K562 (cell line): ENCODE measurements around the gene GLRA3. TPM values are rescaled to one million over a fixed set of nuclear protein-coding genes. Genes with fewer than 3 reads are reported as not detected.
A peak's percentile ranks its signal among the peaks of the same experiment; 100 is the strongest.

ENCODE experiments used
- ATF4 ChIP-seq: fragments of 450-650 bp; formaldehyde crosslinking; IDR thresholded peaks from 2 replicates; pipeline ENCODE4 v1.4.0; 2022; ENCODE audit warnings: mild to moderate bottlenecking, moderate library complexity
- ELF4 ChIP-seq: fragments of 450-650 bp; formaldehyde crosslinking; IDR thresholded peaks from 2 replicates; pipeline ENCODE4 v1.4.0; 2022; ENCODE audit warnings: missing genetic modification characterization
- EP300 ChIP-seq: IDR thresholded peaks from 2 replicates; pipeline ENCODE4 v1.6.1; 2012; ENCODE audit warnings: low read length, improper control_type of control experiment
- FOS ChIP-seq: IDR thresholded peaks from 3 replicates; pipeline ENCODE4 v1.6.1; 2011; ENCODE audit not compliant: insufficient read length; ENCODE audit errors: extremely low read depth
- FOXJ2 ChIP-seq: fragments of 200-800 bp; sonication (Bioruptor generic); IDR thresholded peaks from 2 replicates; pipeline ENCODE4 v1.6.1; 2016; ENCODE audit warnings: missing genetic modification characterization, missing compliant biosample characterization
- FOXJ3 ChIP-seq: sonication (generic); formaldehyde crosslinking; IDR thresholded peaks from 2 replicates; pipeline ENCODE4 v1.4.0; 2020; ENCODE audit warnings: mild to moderate bottlenecking, missing genetic modification reagents
- GABPA ChIP-seq: fragments of 200-800 bp; sonication (Bioruptor generic); conservative IDR thresholded peaks from 2 replicates; pipeline ENCODE4 v1.6.1; 2016; ENCODE audit warnings: low read depth, missing genetic modification characterization, missing compliant biosample characterization
- L3MBTL2 ChIP-seq: fragments of 450-650 bp; IDR thresholded peaks from 2 replicates; pipeline ENCODE4 v1.6.1; 2016; ENCODE audit warnings: mild to moderate bottlenecking, moderate library complexity
- OTX1 ChIP-seq: fragments of 450-650 bp; formaldehyde crosslinking; IDR thresholded peaks from 2 replicates; pipeline ENCODE4 v1.4.0; 2022; ENCODE audit warnings: mild to moderate bottlenecking
- RFX1 ChIP-seq: fragments of 450-650 bp; IDR thresholded peaks from 2 replicates; pipeline ENCODE4 v1.6.1; 2016; ENCODE audit warnings: mild to moderate bottlenecking, moderate library complexity
- RHOXF2B ChIP-seq: fragments of 250-450 bp; sonication (Bioruptor Pico); conservative IDR thresholded peaks from 2 replicates; pipeline ENCODE4 v1.5.1; 2021
- SREBF1 ChIP-seq: fragments of 150-350 bp; IDR thresholded peaks from 2 replicates; pipeline ENCODE4 v1.6.1; 2014; ENCODE audit warnings: antibody characterized with exemption, low read depth, low read length, borderline replicate concordance
- TAF9B ChIP-seq: fragments of 450-650 bp; IDR thresholded peaks from 2 replicates; pipeline ENCODE4 v1.6.1; 2018; ENCODE audit warnings: mild to moderate bottlenecking; ENCODE audit not compliant: partially characterized antibody
- TEAD4 ChIP-seq, 2 experiments: sonication (generic) in 1 of 2; formaldehyde crosslinking in 1 of 2; IDR thresholded peaks; 2 replicates each; pipeline versions ENCODE4 v1.6.1 to v1.8.0; 2012 to 2022; ENCODE audit warnings: borderline replicate concordance in 1 of 2, inconsistent platforms in 1 of 2, low read length in 1 of 2, mild to moderate bottlenecking in 1 of 2, missing genetic modification reagents in 1 of 2
- ZNF584 ChIP-seq: fragments of 200-800 bp; sonication (Bioruptor generic); IDR thresholded peaks from 2 replicates; pipeline ENCODE4 v1.6.1; 2016; ENCODE audit warnings: low read depth, mild to moderate bottlenecking, missing genetic modification characterization, missing compliant biosample characterization
- ZNF77 ChIP-seq: fragments of 250-450 bp; sonication (Bioruptor Pico); IDR thresholded peaks from 2 replicates; pipeline ENCODE4 v1.5.0; 2020
- polyA plus RNA-seq, 8 experiments: library from polyadenylated mRNA; depleted of rRNA in 4 of 8; stranded (reverse) in 5 of 8; unstranded in 3 of 8; fragments of >200 nt; fragmentation: Nextera tagmentation in 2 of 8; fragmentation: Illumina TruSeq in 1 of 8; extraction: Ambion mirVana in 2 of 8; extraction: Trizol in 1 of 8; gene quantifications; 2 replicates each; pipeline versions ENCODE4 v1.2.1 to v1.2.3, GENCODE V29; 2011 to 2014; ENCODE audit warnings: inconsistent platforms in 1 of 8, missing spikeins in 1 of 8
- total RNA-seq, 7 experiments: library from RNA; depleted of rRNA in 6 of 7; stranded (reverse); fragments of >200 nt in 6 of 7; fragmentation: Illumina TruSeq in 2 of 7; extraction: Trizol in 2 of 7; gene quantifications; 2 replicates each; pipeline versions ENCODE4 v1.2.1 to v1.2.3, GENCODE V29; 2011 to 2021; ENCODE audit warnings: low replicate concordance in 1 of 7
- TF ChIP-seq, protein P1 (sequence below): fragments of 200-400 bp; formaldehyde crosslinking; IDR thresholded peaks from 2 replicates; pipeline ENCODE4 v1.6.1; 2017; ENCODE audit warnings: mild to moderate bottlenecking, low read depth, low read length, moderate library complexity
- TF ChIP-seq, protein P2 (sequence below): fragments of 450-650 bp; IDR thresholded peaks from 2 replicates; pipeline ENCODE4 v1.6.1; 2016; ENCODE audit warnings: antibody characterized with exemption
- TF ChIP-seq, protein P3 (sequence below), 2 experiments: fragments of 450-650 bp; IDR thresholded peaks; 2 replicates each; pipeline ENCODE4 v1.6.1; 2016
- TF ChIP-seq, protein P4 (sequence below): fragments of 450-650 bp; IDR thresholded peaks from 2 replicates; pipeline ENCODE4 v1.6.1; 2018; ENCODE audit not compliant: partially characterized antibody

GLRA3 gene
- total and polyA plus RNA-seq, 9 of the 15 experiments (the other 6 are each of a cell fraction or from before 2014, with no cell fraction given) = 0.06 to 0.14 (median 0.08) TPM; not detected in 2

- TF ChIP-seq FOXJ2 (tag) (peak; percentile 96), SREBF1 (no peak), TAF9B (no peak), RHOXF2B (CRISPR knock-in tag) (no peak), ZNF584 (CRISPR knock-in tag) (0 out of 2 replicates have a peak, but pooled peaks have one; percentile 19), L3MBTL2 (no peak), EP300 (peak; percentile 79), ATF4 (CRISPR knock-in tag) (peak; percentile 84), ZNF77 (CRISPR knock-in tag) (no peak), FOXJ3 (no peak), OTX1 (CRISPR knock-in tag) (no peak), TEAD4 (IDR thresholded peaks at IDR 0.05; ENCODE audit: low read length) (peak; percentile 44; the same call in 1 of the 2 replicates), TEAD4 (CRISPR knock-in tag; IDR thresholded peaks at IDR 0.05; ENCODE audit: borderline replicate concordance) (no peak), FOS (no peak), GABPA (tag) (peak; percentile 14; the same call in 1 of the 2 replicates), ELF4 (CRISPR knock-in tag) (no peak), RFX1 (peak; percentile 90)
- TF ChIP-seq, protein P1, sequence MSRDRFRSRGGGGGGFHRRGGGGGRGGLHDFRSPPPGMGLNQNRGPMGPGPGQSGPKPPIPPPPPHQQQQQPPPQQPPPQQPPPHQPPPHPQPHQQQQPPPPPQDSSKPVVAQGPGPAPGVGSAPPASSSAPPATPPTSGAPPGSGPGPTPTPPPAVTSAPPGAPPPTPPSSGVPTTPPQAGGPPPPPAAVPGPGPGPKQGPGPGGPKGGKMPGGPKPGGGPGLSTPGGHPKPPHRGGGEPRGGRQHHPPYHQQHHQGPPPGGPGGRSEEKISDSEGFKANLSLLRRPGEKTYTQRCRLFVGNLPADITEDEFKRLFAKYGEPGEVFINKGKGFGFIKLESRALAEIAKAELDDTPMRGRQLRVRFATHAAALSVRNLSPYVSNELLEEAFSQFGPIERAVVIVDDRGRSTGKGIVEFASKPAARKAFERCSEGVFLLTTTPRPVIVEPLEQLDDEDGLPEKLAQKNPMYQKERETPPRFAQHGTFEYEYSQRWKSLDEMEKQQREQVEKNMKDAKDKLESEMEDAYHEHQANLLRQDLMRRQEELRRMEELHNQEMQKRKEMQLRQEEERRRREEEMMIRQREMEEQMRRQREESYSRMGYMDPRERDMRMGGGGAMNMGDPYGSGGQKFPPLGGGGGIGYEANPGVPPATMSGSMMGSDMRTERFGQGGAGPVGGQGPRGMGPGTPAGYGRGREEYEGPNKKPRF = no peak
- TF ChIP-seq, protein P2, sequence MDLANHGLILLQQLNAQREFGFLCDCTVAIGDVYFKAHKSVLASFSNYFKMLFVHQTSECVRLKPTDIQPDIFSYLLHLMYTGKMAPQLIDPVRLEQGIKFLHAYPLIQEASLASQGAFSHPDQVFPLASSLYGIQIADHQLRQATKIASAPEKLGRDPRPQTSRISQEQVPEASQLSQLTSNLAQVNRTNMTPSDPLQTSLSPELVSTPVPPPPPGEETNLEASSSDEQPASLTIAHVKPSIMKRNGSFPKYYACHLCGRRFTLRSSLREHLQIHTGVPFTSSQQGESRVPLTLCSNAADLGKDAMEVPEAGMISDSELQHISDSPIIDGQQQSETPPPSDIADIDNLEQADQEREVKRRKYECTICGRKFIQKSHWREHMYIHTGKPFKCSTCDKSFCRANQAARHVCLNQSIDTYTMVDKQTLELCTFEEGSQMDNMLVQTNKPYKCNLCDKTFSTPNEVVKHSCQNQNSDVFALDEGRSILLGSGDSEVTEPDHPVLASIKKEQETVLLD = no peak
- TF ChIP-seq, protein P3, sequence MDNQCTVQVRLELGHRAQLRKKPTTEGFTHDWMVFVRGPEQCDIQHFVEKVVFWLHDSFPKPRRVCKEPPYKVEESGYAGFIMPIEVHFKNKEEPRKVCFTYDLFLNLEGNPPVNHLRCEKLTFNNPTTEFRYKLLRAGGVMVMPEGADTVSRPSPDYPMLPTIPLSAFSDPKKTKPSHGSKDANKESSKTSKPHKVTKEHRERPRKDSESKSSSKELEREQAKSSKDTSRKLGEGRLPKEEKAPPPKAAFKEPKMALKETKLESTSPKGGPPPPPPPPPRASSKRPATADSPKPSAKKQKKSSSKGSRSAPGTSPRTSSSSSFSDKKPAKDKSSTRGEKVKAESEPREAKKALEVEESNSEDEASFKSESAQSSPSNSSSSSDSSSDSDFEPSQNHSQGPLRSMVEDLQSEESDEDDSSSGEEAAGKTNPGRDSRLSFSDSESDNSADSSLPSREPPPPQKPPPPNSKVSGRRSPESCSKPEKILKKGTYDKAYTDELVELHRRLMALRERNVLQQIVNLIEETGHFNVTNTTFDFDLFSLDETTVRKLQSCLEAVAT (IDR thresholded peaks at IDR 0.05) = no peak
- TF ChIP-seq, protein P4, sequence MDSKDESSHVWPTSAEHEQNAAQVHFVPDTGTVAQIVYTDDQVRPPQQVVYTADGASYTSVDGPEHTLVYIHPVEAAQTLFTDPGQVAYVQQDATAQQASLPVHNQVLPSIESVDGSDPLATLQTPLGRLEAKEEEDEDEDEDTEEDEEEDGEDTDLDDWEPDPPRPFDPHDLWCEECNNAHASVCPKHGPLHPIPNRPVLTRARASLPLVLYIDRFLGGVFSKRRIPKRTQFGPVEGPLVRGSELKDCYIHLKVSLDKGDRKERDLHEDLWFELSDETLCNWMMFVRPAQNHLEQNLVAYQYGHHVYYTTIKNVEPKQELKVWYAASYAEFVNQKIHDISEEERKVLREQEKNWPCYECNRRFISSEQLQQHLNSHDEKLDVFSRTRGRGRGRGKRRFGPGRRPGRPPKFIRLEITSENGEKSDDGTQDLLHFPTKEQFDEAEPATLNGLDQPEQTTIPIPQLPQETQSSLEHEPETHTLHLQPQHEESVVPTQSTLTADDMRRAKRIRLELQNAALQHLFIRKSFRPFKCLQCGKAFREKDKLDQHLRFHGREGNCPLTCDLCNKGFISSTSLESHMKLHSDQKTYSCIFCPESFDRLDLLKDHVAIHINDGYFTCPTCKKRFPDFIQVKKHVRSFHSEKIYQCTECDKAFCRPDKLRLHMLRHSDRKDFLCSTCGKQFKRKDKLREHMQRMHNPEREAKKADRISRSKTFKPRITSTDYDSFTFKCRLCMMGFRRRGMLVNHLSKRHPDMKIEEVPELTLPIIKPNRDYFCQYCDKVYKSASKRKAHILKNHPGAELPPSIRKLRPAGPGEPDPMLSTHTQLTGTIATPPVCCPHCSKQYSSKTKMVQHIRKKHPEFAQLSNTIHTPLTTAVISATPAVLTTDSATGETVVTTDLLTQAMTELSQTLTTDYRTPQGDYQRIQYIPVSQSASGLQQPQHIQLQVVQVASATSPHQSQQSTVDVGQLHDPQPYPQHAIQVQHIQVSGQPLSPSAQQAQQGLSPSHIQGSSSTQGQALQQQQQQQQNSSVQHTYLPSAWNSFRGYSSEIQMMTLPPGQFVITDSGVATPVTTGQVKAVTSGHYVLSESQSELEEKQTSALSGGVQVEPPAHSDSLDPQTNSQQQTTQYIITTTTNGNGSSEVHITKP = peak; percentile 50
These were observed 170.8 kb downstream of the GLRA3 start (continued) for GRCh38 chr4:174658246-174658645.
